SK-N-MC (cell line): ENCODE results near the gene CDK11B.
"Not testable (repeated sequence)": the region's sequence is repeated elsewhere in the genome, so short reads cannot be mapped to it uniquely, and the experiment has no call there.

ENCODE experiments used
- EZH2 ChIP-seq: fragments of 200-600 bp; sonication (generic); IDR thresholded peaks from one replicate; pipeline ENCODE4 v1.6.1; 2017; ENCODE audit warnings: antibody characterized with exemption
- POLR2AphosphoS5 ChIP-seq: IDR thresholded peaks from 2 replicates; pipeline ENCODE4 v1.6.1; 2012; ENCODE audit warnings: mild to moderate bottlenecking, low read depth, low read length, borderline replicate concordance

GRCh38 chr1:1676087-1676486, 17.3 kb upstream of the CDK11B start:
- TF ChIP-seq POLR2AphosphoS5, EZH2: not testable (repeated sequence)
